Frontal cortex (tissue), 4 donors: ENCODE measurements around the gene KLHL36. TPM values are rescaled to one million over a fixed set of nuclear protein-coding genes. Genes with fewer than 3 reads are reported as not detected.
A peak's percentile ranks its signal among the peaks of the same experiment; 100 is the strongest.

Experiments used
- DNase-seq, 2 donors: peaks; one replicate each; pipeline ENCODE4 v3.0.0; 2012; ENCODE audit warnings: low spot score in 2 of 2
- FAIRE-seq: peaks from 2 replicates; lab custom pipeline; 2012; peaks lifted over from hg19 to GRCh38; lab: Jason Lieb, UNC
- total RNA-seq: library from RNA; depleted of rRNA; stranded (reverse); fragments of >200 nt; gene quantifications from one replicate; pipeline ENCODE4 v1.2.3, GENCODE V29; 2014
- donor health status: control.
- donor health status: control.
- donor health status: control.

KLHL36 gene
- 60.3 TPM for total RNA-seq

GRCh38 chr16:84647828-84648594 is at the start of gene KLHL36:
Gene KLHL36 (plus strand): TSS chr16:84648511. CDS start chr16:84650868, 2,357 bp downstream.
- FAIRE-seq = no peak
- peak; percentile 97 for DNase-seq

- FAIRE-seq = no peak
- DNase-seq = no peak
These were observed 48.6 kb upstream of the KLHL36 start for GRCh38 chr16:84599521-84600202.

GRCh38 chr16:84600343-84601229 is 47.7 kb upstream of the KLHL36 start:
- FAIRE-seq = no peak
- no peak for DNase-seq

GRCh38 chr16:84603140-84603816 is 45.0 kb upstream of the KLHL36 start:
- DNase-seq (peak in 1 of 2 donors; percentile 66), FAIRE-seq (no peak)

GRCh38 chr16:84603940-84604339 is 44.4 kb upstream of the KLHL36 start:
- FAIRE-seq = no peak
- no peak for DNase-seq

- no peak for DNase-seq
These were observed 43.8 kb upstream of the KLHL36 start for GRCh38 chr16:84604477-84605013.

GRCh38 chr16:84605339-84605848 is 42.9 kb upstream of the KLHL36 start:
- FAIRE-seq (no peak), DNase-seq (no peak)

More at GRCh38 chr16:84604477-84605013, 43.8 kb upstream of the KLHL36 start:
- no peak for FAIRE-seq

- FAIRE-seq (no peak), DNase-seq (no peak)
These were observed 42.0 kb upstream of the KLHL36 start for GRCh38 chr16:84606081-84606875.

GRCh38 chr16:84607061-84607460 is 41.2 kb upstream of the KLHL36 start:
- DNase-seq (no peak), FAIRE-seq (no peak)

GRCh38 chr16:84607694-84608093 is 40.6 kb upstream of the KLHL36 start:
- DNase-seq (no peak), FAIRE-seq (no peak)

GRCh38 chr16:84608282-84608681 is 40.0 kb upstream of the KLHL36 start:
- no peak for DNase-seq
- FAIRE-seq = no peak

- no peak for FAIRE-seq
- DNase-seq = no peak
These were observed 38.6 kb upstream of the KLHL36 start for GRCh38 chr16:84609563-84610177.

GRCh38 chr16:84610376-84610775 is 37.9 kb upstream of the KLHL36 start:
- FAIRE-seq = no peak
- DNase-seq = no peak

- FAIRE-seq = no peak
- no peak for DNase-seq
These were observed 37.3 kb upstream of the KLHL36 start for GRCh38 chr16:84611041-84611440.

- DNase-seq (no peak), FAIRE-seq (no peak)
These were observed 35.6 kb upstream of the KLHL36 start for GRCh38 chr16:84612686-84613085.

GRCh38 chr16:84613408-84614072 is 34.8 kb upstream of the KLHL36 start:
- FAIRE-seq = no peak
- no peak for DNase-seq

GRCh38 chr16:84614073-84614459 is 34.2 kb upstream of the KLHL36 start:
- FAIRE-seq = no peak

GRCh38 chr16:84614623-84614967 is 33.7 kb upstream of the KLHL36 start:
- DNase-seq = no peak
- no peak for FAIRE-seq

More at GRCh38 chr16:84614073-84614459, 34.2 kb upstream of the KLHL36 start:
- DNase-seq = no peak
